ENCODE results near the gene EPS15.
A peak's percentile ranks its signal among the peaks of the same experiment; 100 is the strongest.
"Not testable (repeated sequence)": the region's sequence is repeated elsewhere in the genome, so short reads cannot be mapped to it uniquely, and the experiment has no call there.

EPS15 gene

DNA sequence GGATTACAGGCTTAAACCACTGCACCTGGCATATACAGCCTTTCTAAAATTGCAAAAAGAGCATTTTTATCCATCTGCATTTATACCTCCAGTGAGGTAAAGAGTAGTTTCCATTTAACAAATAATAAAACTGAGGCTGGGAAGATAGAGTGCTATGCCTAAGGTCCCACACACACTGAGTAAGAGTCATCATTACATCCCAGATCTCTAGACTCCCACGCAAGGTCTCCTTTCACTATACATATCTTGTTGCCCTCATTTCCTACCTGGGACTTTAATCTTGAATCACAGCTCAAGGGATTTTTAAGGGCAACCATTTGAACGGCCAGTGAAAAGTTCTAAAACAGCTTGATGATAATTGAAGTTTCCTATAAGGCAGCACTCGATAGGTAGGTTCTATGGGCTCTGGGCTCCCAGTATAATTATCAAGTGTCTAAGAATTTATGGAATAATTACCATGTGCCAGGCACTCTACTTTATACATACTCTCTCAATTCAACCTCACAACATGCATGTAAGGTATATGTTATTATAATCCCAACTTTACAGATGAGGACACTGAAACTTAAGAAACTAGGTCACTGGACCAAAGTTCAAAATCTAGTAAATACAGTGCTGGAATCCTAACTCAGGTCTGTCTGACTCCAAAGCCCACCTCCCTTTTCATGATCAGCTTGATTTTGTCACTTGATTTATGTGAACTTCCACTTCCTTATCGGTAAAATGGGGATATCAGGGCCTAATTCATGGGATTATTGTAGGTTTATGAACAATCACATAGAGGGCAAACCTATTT lies 23.3 kb upstream of the EPS15 start:
- DNase-seq: no peak

DNA sequence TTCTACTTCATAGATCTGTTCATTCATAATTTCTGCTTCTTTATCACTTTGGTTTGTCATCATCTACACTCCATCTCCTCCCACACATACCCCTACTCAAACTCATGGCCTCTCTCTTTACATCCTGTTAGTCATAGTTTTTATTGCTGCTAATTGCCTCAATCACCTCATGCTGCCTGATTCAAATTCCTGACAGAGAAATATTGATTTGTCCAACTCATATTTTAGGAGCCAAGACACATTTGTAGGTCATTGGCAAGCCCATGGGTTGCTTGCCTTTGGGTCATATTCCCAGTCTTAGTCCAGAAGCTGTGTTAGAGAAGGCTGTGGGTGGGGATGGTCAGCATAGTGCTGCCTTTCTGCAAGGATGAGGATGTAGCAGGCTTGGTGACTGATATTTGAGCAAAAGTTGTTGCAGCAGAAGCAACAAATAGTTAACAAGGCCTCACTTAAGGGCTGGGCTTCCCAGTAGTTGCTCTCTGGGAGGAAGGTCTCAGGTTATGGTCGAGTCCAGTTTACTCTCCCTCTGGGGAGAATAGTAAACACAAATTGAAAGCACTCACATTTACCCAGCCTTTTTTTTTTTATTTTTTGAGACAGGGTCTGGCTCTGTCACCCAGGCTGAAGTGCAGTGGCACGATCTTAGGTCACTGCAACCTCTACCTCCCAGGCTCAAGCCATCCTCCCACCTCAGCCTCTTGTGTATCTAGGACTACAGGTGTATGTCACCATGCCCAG lies 22.4 kb upstream of the EPS15 start:
- DNase-seq: peak; percentile 39

DNA sequence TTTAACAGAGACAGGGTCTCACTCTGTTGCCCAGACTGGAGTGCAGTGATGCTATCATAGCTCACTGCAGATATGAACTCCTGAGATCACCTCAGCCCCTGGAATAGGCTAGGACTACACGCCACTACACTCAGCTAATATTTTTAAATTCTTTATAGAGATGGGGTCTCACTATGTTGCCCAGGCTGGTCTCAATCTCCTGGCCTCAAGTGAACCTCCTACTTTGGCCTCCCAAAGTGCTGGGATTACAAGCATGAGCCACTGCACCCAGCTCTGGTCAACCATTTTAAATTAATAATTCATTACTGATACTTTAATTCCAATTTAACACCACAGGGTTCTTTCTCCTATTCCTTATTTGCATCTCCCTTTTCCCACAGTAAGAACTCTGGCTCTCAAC lies 18.5 kb upstream of the EPS15 start:
- no peak for DNase-seq

DNA sequence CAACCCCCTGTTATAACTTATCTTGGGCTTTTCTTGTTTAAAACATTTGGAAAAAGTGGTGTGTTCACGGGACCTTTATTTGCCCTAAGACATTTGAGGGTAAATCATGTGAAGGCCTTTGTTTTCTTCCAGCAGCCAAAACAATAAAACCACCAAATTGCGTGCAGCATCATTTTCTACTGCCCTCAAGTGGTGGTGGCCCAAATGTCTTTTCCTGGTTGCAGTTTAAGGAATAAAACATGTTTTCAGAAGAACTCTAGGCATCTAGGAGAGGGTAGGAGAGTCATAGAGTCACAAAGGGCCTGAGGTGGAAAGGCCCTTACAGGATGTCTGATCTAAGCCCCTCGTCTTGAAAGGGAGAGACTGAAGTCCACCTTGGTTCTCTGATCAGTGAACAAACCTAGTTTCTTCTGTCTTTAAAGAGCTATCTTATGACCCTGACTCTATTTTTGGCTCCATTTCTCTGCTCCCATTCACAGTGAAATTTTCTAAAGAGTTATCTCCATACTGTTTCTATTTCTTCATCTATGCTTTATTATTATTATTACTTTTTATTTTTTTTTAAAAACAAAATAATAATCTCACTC lies 16.0 kb upstream of the EPS15 start:
- peak; percentile 57 for DNase-seq

DNA sequence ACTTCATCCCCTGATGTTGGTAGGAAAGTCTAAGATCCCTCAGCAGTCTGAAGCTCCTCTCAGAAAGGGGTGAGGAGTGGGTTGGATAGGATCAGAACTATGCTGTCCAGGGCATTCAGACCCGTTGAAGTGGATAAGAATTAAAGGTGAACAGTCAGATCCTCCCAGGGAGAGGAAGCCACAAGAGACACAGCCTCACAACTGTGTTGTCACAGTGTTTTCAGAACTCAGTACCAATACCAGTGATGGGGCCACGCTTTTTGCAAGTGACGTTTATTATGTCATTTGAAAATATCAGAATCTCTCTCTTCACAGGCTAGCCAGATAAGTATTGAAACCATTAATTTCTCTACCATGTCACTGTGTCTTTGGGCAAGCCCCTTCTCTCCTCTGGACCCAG lies 15.4 kb upstream of the EPS15 start:
- peak; percentile 45 for DNase-seq

DNA sequence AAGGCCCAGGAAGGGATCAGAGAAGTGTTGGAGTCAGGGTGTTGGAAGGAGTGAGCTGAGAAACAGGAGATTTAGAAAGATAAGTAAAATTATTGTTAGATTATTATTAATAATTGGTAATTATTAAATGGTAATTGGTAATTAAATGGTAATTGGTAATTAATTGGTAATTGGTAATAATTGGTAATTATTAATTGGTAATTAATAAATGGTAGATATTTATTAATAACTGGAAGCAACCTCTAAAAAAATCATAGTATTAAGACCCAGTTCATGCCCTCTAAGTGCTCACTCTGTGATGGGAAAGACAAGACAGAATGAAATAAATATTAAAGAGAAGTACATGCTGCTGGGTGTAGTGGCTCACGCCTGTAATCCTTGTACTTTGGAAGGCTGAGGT lies 13.8 kb upstream of the EPS15 start:
- no peak for DNase-seq

DNA sequence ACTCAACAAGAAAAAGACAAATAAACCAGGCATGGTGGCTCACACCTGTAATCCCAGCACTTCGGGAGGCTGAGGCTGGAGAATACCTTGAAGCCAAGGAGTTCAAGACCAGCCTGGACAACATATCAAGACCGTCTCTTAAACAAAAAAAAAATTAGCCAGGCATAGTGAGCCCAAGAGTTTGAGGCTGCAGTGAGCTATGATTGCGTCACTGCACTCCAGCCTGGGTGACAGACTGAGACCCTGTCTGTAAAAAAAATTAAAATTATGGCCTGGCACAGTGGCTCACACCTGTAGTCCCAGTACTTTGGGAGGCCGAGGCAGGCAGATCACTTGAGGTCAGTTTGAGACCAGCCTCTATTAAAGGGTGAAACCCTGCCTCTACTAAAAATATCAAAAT lies 11.4 kb upstream of the EPS15 start:
- not testable (repeated sequence) for DNase-seq

DNA sequence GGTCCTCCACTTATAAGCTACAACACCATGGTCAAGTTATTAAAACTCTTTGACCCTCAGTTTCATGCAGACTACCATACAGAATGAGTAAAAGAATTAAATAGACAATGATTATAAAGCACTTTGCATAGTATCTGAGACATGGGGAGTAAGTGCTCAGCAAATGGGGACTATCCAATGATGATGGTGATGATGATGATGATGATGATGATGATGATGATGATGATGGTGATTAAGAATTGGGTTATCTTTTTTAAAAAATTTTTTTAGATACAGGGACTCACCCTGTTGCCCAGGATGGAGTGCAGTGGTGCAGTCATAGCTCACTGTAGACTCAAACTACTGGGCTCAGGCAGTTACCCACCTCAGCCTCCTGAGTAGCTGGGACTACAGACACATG lies 8.1 kb upstream of the EPS15 start:
- no peak for DNase-seq

DNA sequence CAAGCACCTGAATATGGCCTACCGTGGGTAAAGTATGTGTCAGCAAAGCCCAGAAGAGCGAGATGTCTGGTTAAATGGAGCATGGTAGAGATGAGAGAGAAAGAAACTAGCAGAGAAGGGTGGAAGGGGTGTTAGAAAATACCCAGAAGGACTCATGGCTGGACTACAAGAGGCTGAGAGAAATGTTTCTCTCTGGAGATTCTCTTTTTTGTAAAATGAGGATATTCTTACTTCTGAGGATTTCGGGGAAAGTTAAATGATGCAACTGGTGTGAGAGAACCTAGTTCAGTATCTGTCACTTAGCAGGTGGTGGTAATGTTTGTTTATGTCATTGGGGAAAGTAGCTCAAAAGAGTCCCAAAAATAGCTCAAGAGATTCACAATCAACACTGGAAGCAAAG lies 7.2 kb upstream of the EPS15 start:
- DNase-seq: no peak

DNA sequence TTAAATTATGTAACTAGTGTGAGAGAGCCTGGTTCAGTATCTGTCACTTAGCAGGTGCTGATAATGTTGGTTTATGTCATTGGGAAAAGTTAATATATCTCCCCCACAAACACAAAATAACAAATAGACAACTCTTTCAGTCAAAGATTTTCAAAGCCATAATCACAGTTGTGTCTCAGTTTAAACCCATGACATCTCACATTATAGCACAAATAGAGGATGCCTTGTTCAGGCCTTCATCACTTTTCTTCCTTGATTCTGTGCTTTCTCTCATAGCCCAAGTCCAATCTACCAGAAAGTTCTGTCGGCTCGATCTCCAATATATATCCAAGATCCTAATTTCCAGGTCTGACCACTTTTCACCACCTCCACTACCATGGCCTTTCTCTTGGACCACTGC lies 6.2 kb upstream of the EPS15 start:
- no peak for DNase-seq

DNA sequence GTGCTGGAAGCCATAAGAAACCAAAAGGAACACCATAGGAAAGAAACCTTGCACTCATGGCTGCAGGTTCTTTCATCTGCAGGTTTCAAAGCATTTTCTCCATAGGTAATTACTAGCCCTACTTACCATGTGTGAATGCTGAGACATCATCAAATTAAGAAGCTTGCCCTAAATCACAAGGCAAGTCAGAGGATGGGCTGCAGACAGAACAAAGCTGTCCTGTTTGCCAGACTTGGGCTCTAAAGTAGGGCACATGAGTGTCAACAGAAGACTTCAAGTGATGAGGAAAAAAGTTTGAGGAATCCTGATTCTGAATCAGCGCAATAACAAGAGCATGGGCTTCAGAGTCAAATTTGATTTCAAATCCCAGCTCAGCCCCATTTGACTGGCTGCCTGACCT lies 5.8 kb upstream of the EPS15 start:
- DNase-seq: no peak

DNA sequence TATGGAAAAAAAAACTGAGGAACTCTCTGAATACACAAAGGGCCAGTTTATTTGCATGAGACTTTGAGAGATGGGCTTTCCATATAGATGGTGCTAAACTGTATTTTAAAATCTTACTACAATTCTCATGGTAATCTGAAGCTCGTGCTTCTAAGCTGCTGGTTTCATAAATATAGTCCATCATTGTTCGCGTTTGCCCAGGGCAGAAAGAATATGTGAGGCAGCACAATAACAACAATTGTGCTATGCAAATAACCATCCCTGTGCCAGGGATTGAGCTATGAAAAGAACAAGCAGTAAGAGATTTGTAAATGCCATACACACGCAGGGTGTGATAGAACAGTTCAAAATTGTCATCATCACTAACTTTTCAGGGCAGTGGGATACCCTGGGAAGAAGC lies 4.9 kb upstream of the EPS15 start:
- DNase-seq: no peak

DNA sequence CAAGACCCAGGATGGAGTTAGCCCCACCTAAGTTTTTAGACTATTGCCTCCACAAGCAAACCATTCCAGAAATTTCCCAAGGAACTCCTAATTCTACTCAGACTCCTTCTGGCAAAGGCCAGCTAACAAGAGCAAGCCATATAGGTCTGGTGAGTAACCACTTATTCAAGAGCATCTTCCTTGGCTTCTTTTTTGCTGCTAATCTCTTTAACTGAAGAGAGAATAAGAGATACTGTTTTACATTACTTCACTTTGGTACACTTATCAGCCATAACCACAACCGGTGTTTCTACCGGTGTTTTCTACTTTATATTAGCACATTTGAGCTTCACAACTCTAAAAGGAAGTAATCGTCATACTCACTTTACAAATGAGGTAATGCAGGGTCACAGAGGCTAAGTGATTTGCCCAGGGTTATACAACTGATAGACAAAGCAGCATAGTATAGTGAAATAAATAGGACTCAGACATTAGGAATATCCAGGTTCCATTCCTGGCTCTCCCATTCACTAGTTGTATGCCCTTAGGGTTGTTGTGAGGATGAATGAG lies 1.7 kb upstream of the EPS15 start:
- no peak for DNase-seq

DNA sequence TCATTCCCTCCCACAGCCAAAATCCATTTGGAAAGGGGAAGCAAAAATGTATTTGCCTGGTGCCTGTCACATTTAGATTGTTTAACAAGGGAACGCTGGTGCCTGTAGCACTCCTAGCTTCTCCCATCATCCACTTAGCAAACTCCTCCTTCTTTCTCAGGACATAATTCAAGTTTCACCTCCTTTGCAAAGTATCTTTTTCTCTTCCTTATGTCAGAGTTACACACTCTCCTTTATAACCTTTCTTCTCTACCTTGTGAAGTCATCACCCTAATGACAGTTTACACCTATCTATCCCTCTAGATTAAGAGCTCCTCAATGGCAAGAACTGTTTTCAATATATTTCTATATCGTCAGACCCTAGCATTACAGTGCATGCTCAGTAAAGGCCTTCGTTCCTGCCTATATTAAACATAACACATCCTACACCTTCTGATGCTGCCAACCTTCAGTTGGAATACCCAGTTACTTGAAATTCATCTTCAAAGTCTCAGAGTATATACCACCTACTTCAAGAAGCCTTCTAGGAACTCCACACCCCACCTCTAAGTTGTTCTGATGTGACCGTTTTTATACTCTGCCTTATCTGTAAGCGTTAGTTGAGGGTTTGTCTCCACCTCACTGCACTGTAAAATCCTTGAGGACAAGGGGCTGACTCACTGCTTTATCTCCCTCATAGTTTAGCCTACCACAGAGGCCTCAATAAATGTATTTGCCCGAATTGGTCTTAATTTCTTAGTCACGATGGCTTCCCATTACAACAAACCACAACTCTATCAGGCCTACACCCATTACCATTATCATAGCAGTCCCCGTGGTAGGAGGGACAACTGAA lies 1.0 kb upstream of the EPS15 start:
- DNase-seq: no peak

DNA sequence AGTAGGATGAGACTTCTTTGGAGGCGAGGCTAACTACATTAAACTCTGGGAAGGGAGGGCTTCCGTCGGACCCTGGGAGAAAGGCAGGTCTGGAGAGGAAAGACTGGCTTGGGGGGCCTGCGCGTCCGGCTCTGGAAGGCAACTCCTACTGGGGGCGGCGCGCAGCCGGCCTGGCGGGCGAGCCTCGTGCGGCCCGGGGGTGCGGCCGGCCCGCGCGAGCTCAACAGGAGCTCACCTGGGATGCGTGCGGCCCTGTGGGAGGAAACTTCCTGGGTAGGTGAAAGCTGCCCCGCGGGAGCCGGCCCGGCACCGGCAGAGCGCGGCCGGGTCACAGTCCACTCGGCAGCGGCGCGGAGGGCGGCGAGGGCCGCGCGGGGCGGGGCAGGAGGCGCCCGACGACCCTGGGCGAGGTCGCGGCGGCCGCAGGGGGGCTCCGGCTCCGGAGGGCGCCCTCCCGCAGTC lies 449 bp downstream of the EPS15 start:
- peak; percentile 45 for DNase-seq

DNA sequence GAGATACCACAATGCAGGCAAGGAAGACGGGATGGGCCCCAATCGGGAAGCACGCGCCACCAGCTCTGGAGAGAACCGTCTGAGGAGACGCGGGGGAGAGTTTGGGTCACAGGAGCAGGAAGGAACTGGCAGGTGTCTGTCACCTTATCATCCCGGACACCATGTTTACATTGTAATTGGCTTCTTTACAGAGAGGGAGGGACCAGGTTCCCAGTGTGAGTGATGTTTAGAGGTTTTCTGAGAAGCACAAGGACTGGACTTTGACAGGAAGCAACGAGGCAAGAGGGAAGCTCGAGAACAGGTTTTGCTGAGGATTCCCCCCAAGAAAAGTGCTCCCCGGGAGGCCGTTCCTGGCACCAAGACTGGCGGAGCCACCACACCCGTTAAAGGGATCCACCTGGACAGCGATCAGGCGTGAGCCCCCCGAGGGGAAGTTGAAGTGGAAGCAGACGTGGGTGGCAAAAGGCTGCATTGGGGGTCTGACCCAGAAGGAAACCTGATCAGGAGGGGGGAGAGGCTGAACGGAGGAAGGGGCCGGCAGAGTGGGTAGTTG lies 957 bp downstream of the EPS15 start:
- peak; percentile 65 for DNase-seq

DNA sequence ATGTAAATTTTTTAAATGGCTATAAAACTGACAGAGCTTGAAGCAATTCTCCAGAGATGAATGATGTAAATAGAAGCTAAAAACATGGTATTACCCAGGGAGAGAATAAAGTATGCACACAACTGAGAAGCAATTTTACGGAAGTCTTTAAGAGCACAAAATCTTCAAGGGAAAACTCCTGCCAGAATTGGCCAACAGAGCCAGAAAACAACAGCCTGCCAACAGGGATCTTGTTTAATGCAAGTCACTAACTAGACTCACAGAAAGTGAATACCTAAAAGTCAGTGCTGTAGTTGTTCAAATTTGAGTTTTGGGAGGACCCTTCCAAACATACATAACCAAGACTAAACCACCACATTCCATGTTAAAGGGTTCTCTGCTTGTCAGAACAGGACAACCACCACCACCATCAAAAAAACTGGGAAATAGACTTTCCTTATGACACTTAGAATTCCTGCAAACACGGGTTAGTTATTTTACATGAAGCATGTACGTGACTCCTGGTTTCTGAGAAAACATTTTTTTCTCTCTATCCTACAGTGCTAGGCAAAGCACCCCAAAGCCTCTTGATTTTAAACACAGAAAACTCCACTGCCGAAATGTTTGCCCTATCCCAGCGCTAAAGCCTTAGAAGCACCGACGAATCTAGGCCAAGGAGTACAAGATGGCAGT lies 1.6 kb downstream of the EPS15 start:
- DNase-seq: no peak

DNA sequence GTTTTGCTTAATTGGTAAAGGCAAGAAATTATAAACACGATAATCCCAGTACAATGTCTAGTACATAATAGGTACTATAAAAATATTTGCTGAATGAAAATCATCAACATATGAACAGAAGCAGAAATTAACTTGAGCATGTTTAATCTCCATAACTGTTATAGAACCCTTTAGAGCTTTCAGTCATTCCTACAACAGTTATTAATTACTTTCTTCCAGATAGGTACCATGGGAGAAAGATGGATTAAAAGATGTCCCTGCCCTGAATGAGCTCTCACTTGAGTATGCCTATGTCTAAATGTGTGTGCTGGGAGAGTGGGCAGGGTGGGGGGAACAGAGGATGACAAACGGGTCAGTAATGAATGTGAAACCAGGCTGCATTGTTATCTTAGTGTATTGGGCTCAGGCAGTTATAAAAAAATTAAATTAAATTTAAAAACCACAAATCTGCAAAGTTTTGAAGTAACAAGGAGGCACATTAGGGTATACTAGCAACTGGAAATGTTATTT lies 2.4 kb downstream of the EPS15 start:
- DNase-seq: no peak

DNA sequence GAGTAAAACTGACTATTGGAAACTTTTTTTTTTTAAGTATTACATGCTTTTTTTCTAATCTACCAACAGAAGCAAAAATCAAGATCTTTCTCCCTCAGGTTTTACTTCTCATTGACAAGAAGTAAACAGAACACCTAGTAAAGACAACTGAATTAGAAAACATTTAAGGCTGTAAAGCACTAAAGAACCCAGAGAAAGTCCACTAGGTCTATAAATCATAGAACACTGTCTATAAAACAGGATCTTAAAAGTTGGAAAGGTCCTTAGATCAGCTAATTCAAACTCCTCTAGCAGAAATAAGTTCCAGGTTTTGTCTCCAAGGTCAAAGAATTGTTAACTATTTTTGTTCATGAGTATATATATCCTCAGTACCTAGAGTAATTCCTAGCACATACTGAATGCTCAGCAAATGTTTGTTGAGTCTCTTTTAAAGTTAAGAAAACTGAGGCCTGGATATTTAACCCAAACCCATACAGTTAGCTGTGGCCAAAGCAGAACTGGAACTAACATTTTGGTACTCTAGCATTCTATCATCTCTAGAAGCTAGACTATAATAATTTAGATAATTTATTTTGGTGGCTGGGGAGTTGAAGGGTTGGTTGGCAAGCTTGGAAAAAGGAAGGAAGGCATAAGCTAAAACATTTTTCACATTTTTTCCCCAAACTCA lies 3.0 kb downstream of the EPS15 start:
- no peak for DNase-seq

DNA sequence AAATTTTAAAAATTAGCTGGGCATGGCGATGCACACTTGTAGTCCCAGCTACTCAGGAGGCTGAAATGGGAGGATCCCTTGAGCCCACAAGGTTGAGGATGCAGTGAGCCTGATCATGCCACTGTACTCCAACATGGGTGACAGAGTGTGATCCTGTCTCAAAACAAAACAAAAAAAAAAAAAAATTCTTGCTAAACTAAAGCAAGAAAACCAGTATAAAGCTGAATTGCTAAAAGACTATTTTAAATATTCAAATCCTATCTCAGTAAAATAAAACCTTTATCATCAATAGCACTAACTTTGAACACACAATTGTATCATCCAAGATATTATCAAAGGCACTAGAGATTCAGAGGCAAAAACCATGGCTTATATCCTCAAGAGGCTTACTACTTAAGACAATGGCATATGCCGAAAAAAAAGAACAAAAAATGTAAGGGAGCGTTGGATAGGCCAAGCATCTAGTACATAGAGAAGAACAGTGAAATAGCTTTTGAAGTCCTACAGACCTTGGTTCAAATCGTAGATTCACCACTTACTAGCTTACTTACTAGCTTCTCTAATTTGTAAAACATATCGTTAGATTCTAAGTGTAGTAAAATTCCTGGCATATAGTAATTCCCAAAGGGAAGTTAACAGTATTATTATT lies 3.6 kb downstream of the EPS15 start:
- no peak for DNase-seq

DNA sequence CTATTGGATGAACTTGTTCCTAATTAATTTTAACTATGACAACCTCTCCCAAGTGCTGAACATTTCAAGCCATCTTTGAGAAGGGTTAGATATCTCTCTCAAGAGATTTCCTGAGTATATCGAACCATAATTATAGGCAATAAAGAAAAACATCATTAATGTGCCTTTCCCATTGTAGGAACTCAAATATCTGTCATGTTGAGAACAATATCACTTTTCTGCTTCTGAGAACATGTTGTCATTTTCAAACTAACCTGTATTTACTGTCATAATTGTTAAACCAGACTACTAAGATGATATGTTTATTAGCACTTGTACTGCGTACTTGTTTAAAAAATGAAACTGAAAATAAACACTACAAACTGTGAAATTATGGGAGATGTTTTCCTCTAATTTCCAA lies 4.3 kb downstream of the EPS15 start:
- DNase-seq: no peak
